WTC11 (cell line): ENCODE results near the gene PPEF1.

Source experiments
- CTCF ChIP-seq: fragments of 200-600 bp; IDR thresholded peaks from 2 replicates; pipeline ENCODE4 v1.8.0; 2022; ENCODE audit warnings: antibody characterized with exemption
- GTF2I ChIP-seq: fragments of 250-450 bp; sonication (Bioruptor Pico); conservative IDR thresholded peaks from 2 replicates; pipeline ENCODE4 v1.4.0; 2021; ENCODE audit warnings: mild to moderate bottlenecking
- IRF1 ChIP-seq: sonication (generic); formaldehyde crosslinking; IDR thresholded peaks from 2 replicates; pipeline ENCODE4 v1.8.0; 2023; ENCODE audit warnings: missing genetic modification reagents
- NFE2L1 ChIP-seq: sonication (generic); formaldehyde crosslinking; IDR thresholded peaks from 2 replicates; pipeline ENCODE4 v1.8.1; 2023; ENCODE audit warnings: missing genetic modification reagents
- NFYB ChIP-seq: sonication (generic); formaldehyde crosslinking; conservative IDR thresholded peaks from 2 replicates; pipeline ENCODE4 v1.8.0; 2022; ENCODE audit warnings: low read depth, missing genetic modification reagents
- NR2C2 ChIP-seq: sonication (generic); formaldehyde crosslinking; IDR thresholded peaks from 2 replicates; pipeline ENCODE4 v1.8.0; 2022; ENCODE audit warnings: mild to moderate bottlenecking, missing genetic modification reagents
- SP1 ChIP-seq: sonication (generic); formaldehyde crosslinking; conservative IDR thresholded peaks from 2 replicates; pipeline ENCODE4 v1.8.1; 2022; ENCODE audit warnings: missing genetic modification reagents
- USF2 ChIP-seq: sonication (generic); formaldehyde crosslinking; IDR thresholded peaks from 2 replicates; pipeline ENCODE4 v1.8.1; 2023; ENCODE audit warnings: mild to moderate bottlenecking, missing genetic modification reagents, moderate library complexity
- TF ChIP-seq, protein P1 (sequence below): sonication (generic); formaldehyde crosslinking; IDR thresholded peaks from 2 replicates; pipeline ENCODE4 v1.8.0; 2022; ENCODE audit warnings: missing genetic modification reagents
- TF ChIP-seq, protein P2 (sequence below): sonication (generic); formaldehyde crosslinking; IDR thresholded peaks from 2 replicates; pipeline ENCODE4 v1.8.1; 2022; ENCODE audit warnings: low read depth, mild to moderate bottlenecking, moderate library complexity, missing genetic modification reagents, borderline replicate concordance

GRCh38 chrX:18733287-18733686 is 25.8 kb downstream of the PPEF1 start:
- TF ChIP-seq IRF1 (CRISPR knock-in tag): no peak
- TF ChIP-seq CTCF: no peak
- TF ChIP-seq USF2 (CRISPR knock-in tag): no peak
- TF ChIP-seq, protein P1, sequence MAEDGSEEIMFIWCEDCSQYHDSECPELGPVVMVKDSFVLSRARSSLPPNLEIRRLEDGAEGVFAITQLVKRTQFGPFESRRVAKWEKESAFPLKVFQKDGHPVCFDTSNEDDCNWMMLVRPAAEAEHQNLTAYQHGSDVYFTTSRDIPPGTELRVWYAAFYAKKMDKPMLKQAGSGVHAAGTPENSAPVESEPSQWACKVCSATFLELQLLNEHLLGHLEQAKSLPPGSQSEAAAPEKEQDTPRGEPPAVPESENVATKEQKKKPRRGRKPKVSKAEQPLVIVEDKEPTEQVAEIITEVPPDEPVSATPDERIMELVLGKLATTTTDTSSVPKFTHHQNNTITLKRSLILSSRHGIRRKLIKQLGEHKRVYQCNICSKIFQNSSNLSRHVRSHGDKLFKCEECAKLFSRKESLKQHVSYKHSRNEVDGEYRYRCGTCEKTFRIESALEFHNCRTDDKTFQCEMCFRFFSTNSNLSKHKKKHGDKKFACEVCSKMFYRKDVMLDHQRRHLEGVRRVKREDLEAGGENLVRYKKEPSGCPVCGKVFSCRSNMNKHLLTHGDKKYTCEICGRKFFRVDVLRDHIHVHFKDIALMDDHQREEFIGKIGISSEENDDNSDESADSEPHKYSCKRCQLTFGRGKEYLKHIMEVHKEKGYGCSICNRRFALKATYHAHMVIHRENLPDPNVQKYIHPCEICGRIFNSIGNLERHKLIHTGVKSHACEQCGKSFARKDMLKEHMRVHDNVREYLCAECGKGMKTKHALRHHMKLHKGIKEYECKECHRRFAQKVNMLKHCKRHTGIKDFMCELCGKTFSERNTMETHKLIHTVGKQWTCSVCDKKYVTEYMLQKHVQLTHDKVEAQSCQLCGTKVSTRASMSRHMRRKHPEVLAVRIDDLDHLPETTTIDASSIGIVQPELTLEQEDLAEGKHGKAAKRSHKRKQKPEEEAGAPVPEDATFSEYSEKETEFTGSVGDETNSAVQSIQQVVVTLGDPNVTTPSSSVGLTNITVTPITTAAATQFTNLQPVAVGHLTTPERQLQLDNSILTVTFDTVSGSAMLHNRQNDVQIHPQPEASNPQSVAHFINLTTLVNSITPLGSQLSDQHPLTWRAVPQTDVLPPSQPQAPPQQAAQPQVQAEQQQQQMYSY (CRISPR knock-in tag): no peak
- TF ChIP-seq GTF2I (CRISPR knock-in tag): no peak
- no peak for TF ChIP-seq SP1 (CRISPR knock-in tag)
- no peak for TF ChIP-seq NR2C2 (CRISPR knock-in tag)
- no peak for TF ChIP-seq NFE2L1 (CRISPR knock-in tag)
- no peak for TF ChIP-seq NFYB (CRISPR knock-in tag)
- TF ChIP-seq, protein P2, sequence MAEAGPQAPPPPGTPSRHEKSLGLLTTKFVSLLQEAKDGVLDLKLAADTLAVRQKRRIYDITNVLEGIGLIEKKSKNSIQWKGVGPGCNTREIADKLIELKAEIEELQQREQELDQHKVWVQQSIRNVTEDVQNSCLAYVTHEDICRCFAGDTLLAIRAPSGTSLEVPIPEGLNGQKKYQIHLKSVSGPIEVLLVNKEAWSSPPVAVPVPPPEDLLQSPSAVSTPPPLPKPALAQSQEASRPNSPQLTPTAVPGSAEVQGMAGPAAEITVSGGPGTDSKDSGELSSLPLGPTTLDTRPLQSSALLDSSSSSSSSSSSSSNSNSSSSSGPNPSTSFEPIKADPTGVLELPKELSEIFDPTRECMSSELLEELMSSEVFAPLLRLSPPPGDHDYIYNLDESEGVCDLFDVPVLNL (CRISPR knock-in tag): no peak
